ENCODE measurements around the gene FSHB.

- TF ChIP-seq, protein P1, sequence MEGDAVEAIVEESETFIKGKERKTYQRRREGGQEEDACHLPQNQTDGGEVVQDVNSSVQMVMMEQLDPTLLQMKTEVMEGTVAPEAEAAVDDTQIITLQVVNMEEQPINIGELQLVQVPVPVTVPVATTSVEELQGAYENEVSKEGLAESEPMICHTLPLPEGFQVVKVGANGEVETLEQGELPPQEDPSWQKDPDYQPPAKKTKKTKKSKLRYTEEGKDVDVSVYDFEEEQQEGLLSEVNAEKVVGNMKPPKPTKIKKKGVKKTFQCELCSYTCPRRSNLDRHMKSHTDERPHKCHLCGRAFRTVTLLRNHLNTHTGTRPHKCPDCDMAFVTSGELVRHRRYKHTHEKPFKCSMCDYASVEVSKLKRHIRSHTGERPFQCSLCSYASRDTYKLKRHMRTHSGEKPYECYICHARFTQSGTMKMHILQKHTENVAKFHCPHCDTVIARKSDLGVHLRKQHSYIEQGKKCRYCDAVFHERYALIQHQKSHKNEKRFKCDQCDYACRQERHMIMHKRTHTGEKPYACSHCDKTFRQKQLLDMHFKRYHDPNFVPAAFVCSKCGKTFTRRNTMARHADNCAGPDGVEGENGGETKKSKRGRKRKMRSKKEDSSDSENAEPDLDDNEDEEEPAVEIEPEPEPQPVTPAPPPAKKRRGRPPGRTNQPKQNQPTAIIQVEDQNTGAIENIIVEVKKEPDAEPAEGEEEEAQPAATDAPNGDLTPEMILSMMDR (IDR thresholded peaks at IDR 0.05), result no peak
- TF ChIP-seq POLR2A (IDR thresholded peaks at IDR 0.05), result no peak
These were observed 5.2 kb upstream of the FSHB start for GRCh38 chr11:30225642-30226041.
